Neural progenitor cell (in vitro differentiated cells): ENCODE data around the gene CA12. TPM values are rescaled to one million over a fixed set of nuclear protein-coding genes. Genes with fewer than 3 reads are reported as not detected.

Source experiments
- DNase-seq: peaks from one replicate; pipeline ENCODE4 v3.0.0-alpha.2; 2016; ENCODE audit warnings: low spot score
- H2AFZ ChIP-seq: fragments of 200-600 bp; sonication (generic); replicated peaks from 2 replicates; pipeline ENCODE4 v1.6.1; 2016; ENCODE audit warnings: antibody characterized with exemption
- H3F3A ChIP-seq: fragments of 200-600 bp; sonication (generic); 2 replicates; pipeline ENCODE4 v1.6.1; 2016; ENCODE audit warnings: antibody characterized with exemption, low read depth
- H3K27ac ChIP-seq: fragments of 200-600 bp; sonication (generic); 2 replicates; pipeline ENCODE4 v1.5.1; 2016; ENCODE audit warnings: mild to moderate bottlenecking
- H3K27me3 ChIP-seq: fragments of 200-600 bp; sonication (generic); 2 replicates; pipeline ENCODE4 v1.6.1; 2016; ENCODE audit warnings: mild to moderate bottlenecking, moderate library complexity
- H3K36me3 ChIP-seq: fragments of 200-600 bp; sonication (generic); 2 replicates; pipeline ENCODE4 v1.5.1; 2016
- H3K4me1 ChIP-seq: fragments of 200-600 bp; sonication (generic); 2 replicates; pipeline ENCODE4 v1.6.1; 2016; ENCODE audit warnings: mixed run types
- H3K4me2 ChIP-seq: fragments of 200-600 bp; sonication (generic); 2 replicates; pipeline ENCODE4 v1.6.1; 2016
- H3K4me3 ChIP-seq: fragments of 200-600 bp; sonication (generic); 2 replicates; pipeline ENCODE4 v1.5.1; 2016
- H3K79me2 ChIP-seq: fragments of 200-600 bp; sonication (generic); 2 replicates; pipeline ENCODE4 v1.6.1; 2016; ENCODE audit warnings: low read depth
- H3K9ac ChIP-seq: fragments of 200-600 bp; sonication (generic); 2 replicates; pipeline ENCODE4 v1.6.1; 2016
- H3K9me3 ChIP-seq: fragments of 200-600 bp; sonication (generic); 2 replicates; pipeline ENCODE4 v1.5.1; 2016; ENCODE audit warnings: low read depth
- H4K20me1 ChIP-seq: fragments of 200-600 bp; sonication (generic); 2 replicates; pipeline ENCODE4 v1.6.1; 2016; ENCODE audit warnings: low read depth
- H3K27ac Mint-ChIP-seq: 3 replicates; pipeline ENCODE4 v1.8.0; 2021; ENCODE audit warnings: mixed read lengths
- H3K27me3 Mint-ChIP-seq: 2 replicates; pipeline ENCODE4 v1.8.0; 2022; ENCODE audit warnings: low read depth, mild to moderate bottlenecking, inconsistent platforms, moderate library complexity, mixed read lengths; ENCODE audit not compliant: insufficient read depth
- H3K36me3 Mint-ChIP-seq: 3 replicates; pipeline ENCODE4 v1.8.0; 2021; ENCODE audit warnings: mixed read lengths
- H3K4me1 Mint-ChIP-seq: 3 replicates; pipeline ENCODE4 v1.8.0; 2021; ENCODE audit warnings: mixed read lengths
- H3K4me3 Mint-ChIP-seq: 3 replicates; pipeline ENCODE4 v1.8.0; 2021; ENCODE audit warnings: mild to moderate bottlenecking, moderate library complexity, mixed read lengths
- H3K9me3 Mint-ChIP-seq: 3 replicates; pipeline ENCODE4 v1.8.0; 2020; ENCODE audit warnings: mixed read lengths
- EZH2 ChIP-seq: fragments of 200-600 bp; sonication (generic); IDR thresholded peaks from 2 replicates; pipeline ENCODE4 v1.6.1; 2017; ENCODE audit warnings: antibody characterized with exemption, mild to moderate bottlenecking, moderate library complexity
- EZH2phosphoT487 ChIP-seq: fragments of 200-600 bp; sonication (generic); IDR thresholded peaks from 2 replicates; pipeline ENCODE4 v1.6.1; 2017; ENCODE audit warnings: antibody characterized with exemption
- total RNA-seq: library from RNA; depleted of rRNA; stranded (reverse); fragments of >200 nt; gene quantifications from 2 replicates; pipeline ENCODE4 v1.2.3, GENCODE V29; 2015; ENCODE audit warnings: low replicate concordance
- TF ChIP-seq, protein P1 (sequence below): fragments of 200-600 bp; sonication (generic); IDR thresholded peaks from 2 replicates; pipeline ENCODE4 v1.5.1; 2017; ENCODE audit warnings: antibody characterized with exemption, mild to moderate bottlenecking

CA12 gene
- total RNA-seq, 1 donor from 2014 or later: 0.45 TPM

- no peaks in the 10 kb centered on the region for H3K9me3 ChIP-seq
- H3K36me3 ChIP-seq: no peaks in the 10 kb centered on the region
- Mint-ChIP-seq H3K36me3 (peaks cover 2% of the 10 kb centered on the region), H3K27me3 (peaks cover 10% of the 10 kb centered on the region), H3K27ac (no peak overlapping the region), H3K9me3 (peaks cover 3% of the 10 kb centered on the region), H3K4me3 (no peak overlapping the region), H3K4me1 (peaks cover 12% of the 10 kb centered on the region)
- no peak overlapping the region for H3K4me2 ChIP-seq
- H2AFZ ChIP-seq: no peak overlapping the region
- H3K27ac ChIP-seq: no peak overlapping the region
- no peak for DNase-seq
- no peaks in the 10 kb centered on the region for H3K79me2 ChIP-seq
- no peak overlapping the region for H3K4me3 ChIP-seq
- no peaks in the 10 kb centered on the region for H4K20me1 ChIP-seq
- H3K4me1 ChIP-seq: peaks cover 14% of the 10 kb centered on the region
- H3K9ac ChIP-seq: no peak overlapping the region
- H3K27me3 ChIP-seq: no peaks in the 10 kb centered on the region
- H3F3A ChIP-seq: peaks cover 9% of the 10 kb centered on the region
- no peak for TF ChIP-seq EZH2
- TF ChIP-seq, protein P1, sequence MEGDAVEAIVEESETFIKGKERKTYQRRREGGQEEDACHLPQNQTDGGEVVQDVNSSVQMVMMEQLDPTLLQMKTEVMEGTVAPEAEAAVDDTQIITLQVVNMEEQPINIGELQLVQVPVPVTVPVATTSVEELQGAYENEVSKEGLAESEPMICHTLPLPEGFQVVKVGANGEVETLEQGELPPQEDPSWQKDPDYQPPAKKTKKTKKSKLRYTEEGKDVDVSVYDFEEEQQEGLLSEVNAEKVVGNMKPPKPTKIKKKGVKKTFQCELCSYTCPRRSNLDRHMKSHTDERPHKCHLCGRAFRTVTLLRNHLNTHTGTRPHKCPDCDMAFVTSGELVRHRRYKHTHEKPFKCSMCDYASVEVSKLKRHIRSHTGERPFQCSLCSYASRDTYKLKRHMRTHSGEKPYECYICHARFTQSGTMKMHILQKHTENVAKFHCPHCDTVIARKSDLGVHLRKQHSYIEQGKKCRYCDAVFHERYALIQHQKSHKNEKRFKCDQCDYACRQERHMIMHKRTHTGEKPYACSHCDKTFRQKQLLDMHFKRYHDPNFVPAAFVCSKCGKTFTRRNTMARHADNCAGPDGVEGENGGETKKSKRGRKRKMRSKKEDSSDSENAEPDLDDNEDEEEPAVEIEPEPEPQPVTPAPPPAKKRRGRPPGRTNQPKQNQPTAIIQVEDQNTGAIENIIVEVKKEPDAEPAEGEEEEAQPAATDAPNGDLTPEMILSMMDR: no peak
- no peak for TF ChIP-seq EZH2phosphoT487
These were observed 67.8 kb downstream of the CA12 start for GRCh38 chr15:63313825-63314224.

DNA sequence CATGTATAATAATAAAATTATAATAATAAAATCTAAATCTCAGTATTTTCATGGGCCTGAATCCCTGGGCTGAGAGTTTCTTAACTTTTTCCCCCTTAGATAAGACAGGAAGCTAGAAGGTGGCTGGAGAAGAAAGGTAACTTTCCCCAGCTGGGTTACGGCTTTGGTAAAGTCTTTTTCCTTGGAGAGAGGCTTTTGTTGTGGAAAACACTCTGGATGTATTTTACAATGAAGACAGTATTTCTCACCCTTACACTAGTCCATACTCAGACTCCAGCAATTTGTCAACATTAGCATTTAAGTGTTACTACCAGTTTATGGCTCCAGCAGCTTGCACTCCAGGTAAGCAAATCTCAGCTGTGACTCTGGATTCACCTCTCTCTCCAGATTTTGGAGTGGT is 69.4 kb downstream of the CA12 start:
- no peaks in the 10 kb centered on the region for H3K9me3 ChIP-seq
- no peak overlapping the region for H3K9ac ChIP-seq
- H3K36me3 ChIP-seq: no peaks in the 10 kb centered on the region
- Mint-ChIP-seq H3K27me3 (peaks cover 7% of the 10 kb centered on the region), H3K9me3 (peaks cover 1% of the 10 kb centered on the region), H3K36me3 (peaks cover under 1% of the 10 kb centered on the region), H3K4me1 (peaks cover 12% of the 10 kb centered on the region), H3K4me3 (no peak overlapping the region), H3K27ac (no peak overlapping the region)
- H3F3A ChIP-seq: peaks cover 9% of the 10 kb centered on the region
- no peak for DNase-seq
- no peak overlapping the region for H3K4me3 ChIP-seq
- no peak overlapping the region for H3K27ac ChIP-seq
- H4K20me1 ChIP-seq: no peaks in the 10 kb centered on the region
- H3K79me2 ChIP-seq: no peaks in the 10 kb centered on the region
- H3K4me2 ChIP-seq: peak overlapping the region; percentile 15
- no peak overlapping the region for H2AFZ ChIP-seq
- H3K27me3 ChIP-seq: no peaks in the 10 kb centered on the region
- no peak for TF ChIP-seq EZH2phosphoT487
- TF ChIP-seq EZH2: no peak
- TF ChIP-seq, protein P1: no peak
- H3K4me1 ChIP-seq: peaks cover 14% of the 10 kb centered on the region

DNA sequence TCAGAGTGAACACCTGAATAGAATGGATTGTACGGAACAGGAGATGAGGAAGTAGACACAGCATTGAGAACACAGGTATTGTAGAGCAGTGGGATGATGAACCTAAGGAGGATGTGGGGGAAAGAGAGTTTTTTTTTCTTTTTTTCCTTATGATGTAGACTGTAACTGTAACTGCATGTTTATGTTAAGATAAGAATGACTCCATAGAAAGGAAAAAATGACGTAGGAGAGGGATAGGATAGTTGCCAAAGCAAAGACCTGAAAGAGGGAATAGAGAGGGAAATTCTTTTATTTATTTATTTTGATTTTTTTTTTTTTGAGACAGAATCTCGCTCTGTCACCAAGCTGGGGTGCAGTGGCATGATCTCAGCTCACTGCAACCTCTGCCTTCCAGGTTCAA is 71.0 kb downstream of the CA12 start:
- Mint-ChIP-seq H3K9me3 (no peaks in the 10 kb centered on the region), H3K4me3 (no peak overlapping the region), H3K27ac (no peak overlapping the region), H3K4me1 (peaks cover 12% of the 10 kb centered on the region), H3K27me3 (peaks cover 9% of the 10 kb centered on the region), H3K36me3 (no peaks in the 10 kb centered on the region)
- Histone ChIP-seq H3K4me1 (peaks cover 14% of the 10 kb centered on the region), H2AFZ (no peak overlapping the region), H3K27ac (no peak overlapping the region), H3K27me3 (no peaks in the 10 kb centered on the region), H3K9me3 (no peaks in the 10 kb centered on the region), H3F3A (peaks cover 9% of the 10 kb centered on the region), H3K4me3 (no peak overlapping the region), H3K4me2 (no peak overlapping the region), H4K20me1 (no peaks in the 10 kb centered on the region), H3K79me2 (no peaks in the 10 kb centered on the region), H3K9ac (no peak overlapping the region), H3K36me3 (no peaks in the 10 kb centered on the region)
- DNase-seq: no peak
- TF ChIP-seq, protein P1: no peak
- no peak for TF ChIP-seq EZH2
- TF ChIP-seq EZH2phosphoT487: no peak
